HEK293 (cell line): ENCODE data around the gene NRSN2.

Experiments
- CTCF ChIA-PET: fragments of 350-600 bp; formaldehyde crosslinking; extraction: SDS; loops from one replicate; lab custom pipeline; 2021; ENCODE audit warnings: antibody characterized with exemption; lab: Yijun Ruan, JAX
- POLR2A ChIA-PET: fragments of 300-600 bp; formaldehyde crosslinking; extraction: SDS; loops from one replicate; lab custom pipeline; 2020; ENCODE audit warnings: antibody characterized with exemption, inconsistent platforms; lab: Yijun Ruan, JAX
- H3K27ac ChIP-seq: fragments of 200-500 bp; sonication (Bioruptor generic); 2 replicates; pipeline ENCODE4 v1.5.1; 2014; ENCODE audit warnings: low read depth, low read length, control low read depth, inconsistent platforms; ENCODE audit errors: extremely low read depth
- H3K36me3 ChIP-seq, 2 experiments: fragments of 200-500 bp in 1 of 2; sonication (Bioruptor generic) in 1 of 2; 1 replicate in 1 of 2; 2 replicates in 1 of 2; pipeline ENCODE4 v1.5.1; 2014 to 2017; ENCODE audit warnings: inconsistent platforms in 2 of 2, low read length in 2 of 2; ENCODE audit not compliant: control insufficient read depth in 2 of 2, insufficient read depth in 1 of 2
- H3K4me1 ChIP-seq: fragments of 200-500 bp; sonication (Bioruptor generic); 2 replicates; pipeline ENCODE4 v1.5.1; 2014; ENCODE audit warnings: mild to moderate bottlenecking, low read length, inconsistent platforms; ENCODE audit not compliant: control insufficient read depth, insufficient read depth
- H3K4me3 ChIP-seq: 2 replicates; pipeline ENCODE4 v1.5.1; 2011; ENCODE audit warnings: low read depth, mild to moderate bottlenecking, control low read depth, low read length, moderate library complexity
- H3K9me3 ChIP-seq: fragments of 200-500 bp; sonication (Bioruptor generic); 2 replicates; pipeline ENCODE4 v1.5.1; 2014; ENCODE audit warnings: low read depth, low read length, inconsistent platforms; ENCODE audit not compliant: control insufficient read depth, insufficient read depth
- FEZF1 ChIP-seq: fragments of 450-650 bp; formaldehyde crosslinking; IDR thresholded peaks from 2 replicates; pipeline ENCODE4 v1.5.1; 2016; ENCODE audit warnings: missing biosample characterization, missing genetic modification characterization
- KLF8 ChIP-seq: fragments of 450-650 bp; formaldehyde crosslinking; IDR thresholded peaks from 2 replicates; pipeline ENCODE4 v1.5.1; 2016; ENCODE audit warnings: missing biosample characterization, missing genetic modification characterization
- OVOL3 ChIP-seq: fragments of 450-650 bp; formaldehyde crosslinking; IDR thresholded peaks from 2 replicates; pipeline ENCODE4 v1.5.1; 2016; ENCODE audit warnings: missing biosample characterization, missing genetic modification characterization
- SETDB1 ChIP-seq: IDR thresholded peaks from one replicate; pipeline ENCODE4 v1.6.1; 2017; ENCODE audit warnings: mild to moderate bottlenecking, low read length, moderate library complexity, mixed read lengths; ENCODE audit not compliant: insufficient read length
- ZFP37 ChIP-seq: fragments of 450-650 bp; formaldehyde crosslinking; IDR thresholded peaks from 2 replicates; pipeline ENCODE4 v1.5.1; 2016; ENCODE audit warnings: missing biosample characterization, missing genetic modification characterization
- ZNF223 ChIP-seq: fragments of 450-650 bp; formaldehyde crosslinking; IDR thresholded peaks from 2 replicates; pipeline ENCODE4 v1.5.1; 2016; ENCODE audit warnings: missing biosample characterization, missing genetic modification characterization
- ZNF302 ChIP-seq: fragments of 450-650 bp; formaldehyde crosslinking; IDR thresholded peaks from 2 replicates; pipeline ENCODE4 v1.5.1; 2016; ENCODE audit warnings: missing biosample characterization, missing genetic modification characterization, low read depth
- ZNF362 ChIP-seq: fragments of 450-650 bp; formaldehyde crosslinking; IDR thresholded peaks from 2 replicates; pipeline ENCODE4 v1.5.1; 2016; ENCODE audit warnings: missing biosample characterization, missing genetic modification characterization
- ZNF433 ChIP-seq: fragments of 450-650 bp; formaldehyde crosslinking; IDR thresholded peaks from 2 replicates; pipeline ENCODE4 v1.5.1; 2016; ENCODE audit warnings: missing biosample characterization, missing genetic modification characterization, low read depth
- ZNF521 ChIP-seq: fragments of 450-650 bp; formaldehyde crosslinking; IDR thresholded peaks from 2 replicates; pipeline ENCODE4 v1.5.1; 2017; ENCODE audit warnings: missing biosample characterization, mild to moderate bottlenecking, missing genetic modification characterization
- ZNF549 ChIP-seq: fragments of 450-650 bp; IDR thresholded peaks from 2 replicates; pipeline ENCODE4 v1.5.1; 2018; ENCODE audit warnings: missing biosample characterization, missing genetic modification characterization, mild to moderate bottlenecking, inconsistent platforms, moderate library complexity
- ZNF560 ChIP-seq: fragments of 450-650 bp; formaldehyde crosslinking; IDR thresholded peaks from 2 replicates; pipeline ENCODE4 v1.5.1; 2017; ENCODE audit warnings: missing biosample characterization, missing genetic modification characterization, borderline replicate concordance
- ZNF561 ChIP-seq: fragments of 450-650 bp; IDR thresholded peaks from 2 replicates; pipeline ENCODE4 v1.5.1; 2018; ENCODE audit warnings: missing biosample characterization, missing genetic modification characterization, borderline replicate concordance
- ZNF571 ChIP-seq: fragments of 450-650 bp; formaldehyde crosslinking; IDR thresholded peaks from 2 replicates; pipeline ENCODE4 v1.5.0; 2017; ENCODE audit warnings: missing biosample characterization, missing genetic modification characterization
- ZNF621 ChIP-seq: fragments of 450-650 bp; formaldehyde crosslinking; IDR thresholded peaks from 2 replicates; pipeline ENCODE4 v1.5.1; 2017; ENCODE audit warnings: missing biosample characterization, missing genetic modification characterization
- ZNF704 ChIP-seq: fragments of 450-650 bp; formaldehyde crosslinking; IDR thresholded peaks from 2 replicates; pipeline ENCODE4 v1.5.1; 2016; ENCODE audit warnings: missing biosample characterization, missing genetic modification characterization
- ZNF768 ChIP-seq: fragments of 450-650 bp; formaldehyde crosslinking; IDR thresholded peaks from 2 replicates; pipeline ENCODE4 v1.5.1; 2018; ENCODE audit warnings: missing biosample characterization, mild to moderate bottlenecking, missing genetic modification characterization
- TF ChIP-seq, protein P1 (sequence below): fragments of 450-650 bp; formaldehyde crosslinking; IDR thresholded peaks from 2 replicates; pipeline ENCODE4 v1.5.1; 2017; ENCODE audit warnings: missing biosample characterization, missing genetic modification characterization
- TF ChIP-seq, protein P2 (sequence below): fragments of 450-650 bp; formaldehyde crosslinking; IDR thresholded peaks from 2 replicates; pipeline ENCODE4 v1.5.1; 2016; ENCODE audit warnings: missing biosample characterization, missing genetic modification characterization
- TF ChIP-seq, protein P3 (sequence below): fragments of 450-650 bp; formaldehyde crosslinking; IDR thresholded peaks from 2 replicates; pipeline ENCODE4 v1.5.1; 2016; ENCODE audit warnings: missing biosample characterization, missing genetic modification characterization

NRSN2 gene

GRCh38 chr20:309306-309840, 37.5 kb upstream of the NRSN2 start:
- ChIA-PET POLR2A (no interaction called here), CTCF (no interaction called here)
- Histone ChIP-seq H3K36me3 (no peaks in the 10 kb centered on the region), H3K27ac (0 out of 2 replicates have a peak overlapping the region, but pooled peaks have one; percentile 16), H3K4me1 (peaks cover 6% of the 10 kb centered on the region), H3K4me3 (no peak overlapping the region), H3K9me3 (no peaks in the 10 kb centered on the region)
- TF ChIP-seq ZFP37 (tag by site-specific recombination) (no peak), OVOL3 (tag by site-specific recombination) (no peak), ZNF571 (tag by site-specific recombination) (no peak), ZNF223 (no peak)
- TF ChIP-seq, protein P1, sequence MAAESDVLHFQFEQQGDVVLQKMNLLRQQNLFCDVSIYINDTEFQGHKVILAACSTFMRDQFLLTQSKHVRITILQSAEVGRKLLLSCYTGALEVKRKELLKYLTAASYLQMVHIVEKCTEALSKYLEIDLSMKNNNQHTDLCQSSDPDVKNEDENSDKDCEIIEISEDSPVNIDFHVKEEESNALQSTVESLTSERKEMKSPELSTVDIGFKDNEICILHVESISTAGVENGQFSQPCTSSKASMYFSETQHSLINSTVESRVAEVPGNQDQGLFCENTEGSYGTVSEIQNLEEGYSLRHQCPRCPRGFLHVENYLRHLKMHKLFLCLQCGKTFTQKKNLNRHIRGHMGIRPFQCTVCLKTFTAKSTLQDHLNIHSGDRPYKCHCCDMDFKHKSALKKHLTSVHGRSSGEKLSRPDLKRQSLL (tag by site-specific recombination), result no peak

- no peaks in the 10 kb centered on the region for H3K9me3 ChIP-seq
- no peaks in the 10 kb centered on the region for H3K36me3 ChIP-seq
- no peak overlapping the region for H3K4me3 ChIP-seq
- 0 out of 2 replicates have a peak overlapping the region, but pooled peaks have one; percentile 16 for H3K27ac ChIP-seq
- CTCF ChIA-PET, result no interaction called here
- POLR2A ChIA-PET, result no interaction called here
- peaks cover 6% of the 10 kb centered on the region for H3K4me1 ChIP-seq
- TF ChIP-seq ZNF223, result no peak
- TF ChIP-seq, protein P2, sequence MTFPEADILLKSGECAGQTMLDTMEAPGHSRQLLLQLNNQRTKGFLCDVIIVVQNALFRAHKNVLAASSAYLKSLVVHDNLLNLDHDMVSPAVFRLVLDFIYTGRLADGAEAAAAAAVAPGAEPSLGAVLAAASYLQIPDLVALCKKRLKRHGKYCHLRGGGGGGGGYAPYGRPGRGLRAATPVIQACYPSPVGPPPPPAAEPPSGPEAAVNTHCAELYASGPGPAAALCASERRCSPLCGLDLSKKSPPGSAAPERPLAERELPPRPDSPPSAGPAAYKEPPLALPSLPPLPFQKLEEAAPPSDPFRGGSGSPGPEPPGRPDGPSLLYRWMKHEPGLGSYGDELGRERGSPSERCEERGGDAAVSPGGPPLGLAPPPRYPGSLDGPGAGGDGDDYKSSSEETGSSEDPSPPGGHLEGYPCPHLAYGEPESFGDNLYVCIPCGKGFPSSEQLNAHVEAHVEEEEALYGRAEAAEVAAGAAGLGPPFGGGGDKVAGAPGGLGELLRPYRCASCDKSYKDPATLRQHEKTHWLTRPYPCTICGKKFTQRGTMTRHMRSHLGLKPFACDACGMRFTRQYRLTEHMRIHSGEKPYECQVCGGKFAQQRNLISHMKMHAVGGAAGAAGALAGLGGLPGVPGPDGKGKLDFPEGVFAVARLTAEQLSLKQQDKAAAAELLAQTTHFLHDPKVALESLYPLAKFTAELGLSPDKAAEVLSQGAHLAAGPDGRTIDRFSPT (tag by site-specific recombination), result no peak
- TF ChIP-seq KLF8 (tag by site-specific recombination), result no peak
- no peak for TF ChIP-seq ZNF621 (tag by site-specific recombination)
- peak; percentile 68 for TF ChIP-seq FEZF1 (tag by site-specific recombination)
- no peak for TF ChIP-seq SETDB1
- TF ChIP-seq ZNF549 (tag by site-specific recombination), result no peak
- no peak for TF ChIP-seq ZNF768 (tag by site-specific recombination)
- TF ChIP-seq, protein P3, sequence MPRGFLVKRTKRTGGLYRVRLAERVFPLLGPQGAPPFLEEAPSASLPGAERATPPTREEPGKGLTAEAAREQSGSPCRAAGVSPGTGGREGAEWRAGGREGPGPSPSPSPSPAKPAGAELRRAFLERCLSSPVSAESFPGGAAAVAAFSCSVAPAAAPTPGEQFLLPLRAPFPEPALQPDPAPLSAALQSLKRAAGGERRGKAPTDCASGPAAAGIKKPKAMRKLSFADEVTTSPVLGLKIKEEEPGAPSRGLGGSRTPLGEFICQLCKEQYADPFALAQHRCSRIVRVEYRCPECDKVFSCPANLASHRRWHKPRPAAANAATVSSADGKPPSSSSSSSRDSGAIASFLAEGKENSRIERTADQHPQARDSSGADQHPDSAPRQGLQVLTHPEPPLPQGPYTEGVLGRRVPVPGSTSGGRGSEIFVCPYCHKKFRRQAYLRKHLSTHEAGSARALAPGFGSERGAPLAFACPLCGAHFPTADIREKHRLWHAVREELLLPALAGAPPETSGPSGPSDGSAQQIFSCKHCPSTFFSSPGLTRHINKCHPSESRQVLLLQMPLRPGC (tag by site-specific recombination), result no peak
- TF ChIP-seq ZNF302 (tag by site-specific recombination), result no peak
- TF ChIP-seq ZNF560, result no peak
- TF ChIP-seq ZNF704, result no peak
- no peak for TF ChIP-seq ZNF521 (tag by site-specific recombination)
- no peak for TF ChIP-seq ZNF433 (tag by site-specific recombination)
- TF ChIP-seq ZNF561 (tag by site-specific recombination), result peak; percentile 95
- no peak for TF ChIP-seq ZNF362
Observed at GRCh38 chr20:309841-310644, 36.9 kb upstream of the NRSN2 start.
